ENCODE data around the gene MAFG.

DNA sequence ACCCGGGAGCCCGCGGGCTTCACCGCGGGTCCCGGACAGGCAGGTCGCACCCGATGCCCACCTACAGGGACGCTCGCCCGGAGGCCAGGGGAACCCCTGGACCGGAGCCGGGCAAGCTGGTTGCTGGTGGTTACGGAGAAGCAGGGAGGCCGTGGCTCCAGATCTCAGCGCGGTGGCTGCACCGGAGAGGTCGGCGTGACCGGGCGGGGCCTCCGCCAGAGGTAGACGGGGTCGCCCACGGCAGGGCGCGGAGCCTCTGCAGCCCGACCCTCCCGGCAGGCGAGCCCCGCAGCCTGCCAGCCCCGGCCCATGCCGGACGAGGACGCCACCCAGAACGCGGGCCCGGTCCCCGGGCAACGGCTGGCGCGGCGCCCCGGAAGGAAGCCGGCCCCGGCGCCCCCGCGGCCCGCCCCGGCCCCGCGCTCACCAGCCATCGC is 16.7 kb downstream of the MAFG start:
- no peak for TF ChIP-seq ZNF324 (tag by site-specific recombination; IDR thresholded peaks at IDR 0.05)
- TF ChIP-seq, protein P1, sequence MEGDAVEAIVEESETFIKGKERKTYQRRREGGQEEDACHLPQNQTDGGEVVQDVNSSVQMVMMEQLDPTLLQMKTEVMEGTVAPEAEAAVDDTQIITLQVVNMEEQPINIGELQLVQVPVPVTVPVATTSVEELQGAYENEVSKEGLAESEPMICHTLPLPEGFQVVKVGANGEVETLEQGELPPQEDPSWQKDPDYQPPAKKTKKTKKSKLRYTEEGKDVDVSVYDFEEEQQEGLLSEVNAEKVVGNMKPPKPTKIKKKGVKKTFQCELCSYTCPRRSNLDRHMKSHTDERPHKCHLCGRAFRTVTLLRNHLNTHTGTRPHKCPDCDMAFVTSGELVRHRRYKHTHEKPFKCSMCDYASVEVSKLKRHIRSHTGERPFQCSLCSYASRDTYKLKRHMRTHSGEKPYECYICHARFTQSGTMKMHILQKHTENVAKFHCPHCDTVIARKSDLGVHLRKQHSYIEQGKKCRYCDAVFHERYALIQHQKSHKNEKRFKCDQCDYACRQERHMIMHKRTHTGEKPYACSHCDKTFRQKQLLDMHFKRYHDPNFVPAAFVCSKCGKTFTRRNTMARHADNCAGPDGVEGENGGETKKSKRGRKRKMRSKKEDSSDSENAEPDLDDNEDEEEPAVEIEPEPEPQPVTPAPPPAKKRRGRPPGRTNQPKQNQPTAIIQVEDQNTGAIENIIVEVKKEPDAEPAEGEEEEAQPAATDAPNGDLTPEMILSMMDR (tag by site-specific recombination; IDR thresholded peaks at IDR 0.05), result no peak
- TF ChIP-seq, protein P2, sequence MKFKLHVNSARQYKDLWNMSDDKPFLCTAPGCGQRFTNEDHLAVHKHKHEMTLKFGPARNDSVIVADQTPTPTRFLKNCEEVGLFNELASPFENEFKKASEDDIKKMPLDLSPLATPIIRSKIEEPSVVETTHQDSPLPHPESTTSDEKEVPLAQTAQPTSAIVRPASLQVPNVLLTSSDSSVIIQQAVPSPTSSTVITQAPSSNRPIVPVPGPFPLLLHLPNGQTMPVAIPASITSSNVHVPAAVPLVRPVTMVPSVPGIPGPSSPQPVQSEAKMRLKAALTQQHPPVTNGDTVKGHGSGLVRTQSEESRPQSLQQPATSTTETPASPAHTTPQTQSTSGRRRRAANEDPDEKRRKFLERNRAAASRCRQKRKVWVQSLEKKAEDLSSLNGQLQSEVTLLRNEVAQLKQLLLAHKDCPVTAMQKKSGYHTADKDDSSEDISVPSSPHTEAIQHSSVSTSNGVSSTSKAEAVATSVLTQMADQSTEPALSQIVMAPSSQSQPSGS (tag by site-specific recombination; IDR thresholded peaks at IDR 0.05; ENCODE audit: low read depth), result no peak
- no peak for TF ChIP-seq ZNF830 (tag by site-specific recombination; IDR thresholded peaks at IDR 0.05; ENCODE audit: low read depth)
- no peak for TF ChIP-seq ZNF558 (tag by site-specific recombination; IDR thresholded peaks at IDR 0.05)
- no peak for TF ChIP-seq YY1 (tag by site-specific recombination; IDR thresholded peaks at IDR 0.05)
- TF ChIP-seq, protein P3, sequence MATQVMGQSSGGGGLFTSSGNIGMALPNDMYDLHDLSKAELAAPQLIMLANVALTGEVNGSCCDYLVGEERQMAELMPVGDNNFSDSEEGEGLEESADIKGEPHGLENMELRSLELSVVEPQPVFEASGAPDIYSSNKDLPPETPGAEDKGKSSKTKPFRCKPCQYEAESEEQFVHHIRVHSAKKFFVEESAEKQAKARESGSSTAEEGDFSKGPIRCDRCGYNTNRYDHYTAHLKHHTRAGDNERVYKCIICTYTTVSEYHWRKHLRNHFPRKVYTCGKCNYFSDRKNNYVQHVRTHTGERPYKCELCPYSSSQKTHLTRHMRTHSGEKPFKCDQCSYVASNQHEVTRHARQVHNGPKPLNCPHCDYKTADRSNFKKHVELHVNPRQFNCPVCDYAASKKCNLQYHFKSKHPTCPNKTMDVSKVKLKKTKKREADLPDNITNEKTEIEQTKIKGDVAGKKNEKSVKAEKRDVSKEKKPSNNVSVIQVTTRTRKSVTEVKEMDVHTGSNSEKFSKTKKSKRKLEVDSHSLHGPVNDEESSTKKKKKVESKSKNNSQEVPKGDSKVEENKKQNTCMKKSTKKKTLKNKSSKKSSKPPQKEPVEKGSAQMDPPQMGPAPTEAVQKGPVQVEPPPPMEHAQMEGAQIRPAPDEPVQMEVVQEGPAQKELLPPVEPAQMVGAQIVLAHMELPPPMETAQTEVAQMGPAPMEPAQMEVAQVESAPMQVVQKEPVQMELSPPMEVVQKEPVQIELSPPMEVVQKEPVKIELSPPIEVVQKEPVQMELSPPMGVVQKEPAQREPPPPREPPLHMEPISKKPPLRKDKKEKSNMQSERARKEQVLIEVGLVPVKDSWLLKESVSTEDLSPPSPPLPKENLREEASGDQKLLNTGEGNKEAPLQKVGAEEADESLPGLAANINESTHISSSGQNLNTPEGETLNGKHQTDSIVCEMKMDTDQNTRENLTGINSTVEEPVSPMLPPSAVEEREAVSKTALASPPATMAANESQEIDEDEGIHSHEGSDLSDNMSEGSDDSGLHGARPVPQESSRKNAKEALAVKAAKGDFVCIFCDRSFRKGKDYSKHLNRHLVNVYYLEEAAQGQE (tag by site-specific recombination; IDR thresholded peaks at IDR 0.05), result no peak
- TF ChIP-seq ZBTB1 (tag by site-specific recombination; IDR thresholded peaks at IDR 0.05), result no peak
- TF ChIP-seq ZNF777 (tag by site-specific recombination; IDR thresholded peaks at IDR 0.05; ENCODE audit: borderline replicate concordance), result no peak
- no peak for TF ChIP-seq ZNF274 (IDR thresholded peaks at IDR 0.05; ENCODE audit: low read length)
- TF ChIP-seq ZNF274 (tag by site-specific recombination; IDR thresholded peaks at IDR 0.05; ENCODE audit: borderline replicate concordance), result no peak
- no peak for TF ChIP-seq ZNF10 (tag by site-specific recombination; IDR thresholded peaks at IDR 0.05)
- TF ChIP-seq, protein P4, sequence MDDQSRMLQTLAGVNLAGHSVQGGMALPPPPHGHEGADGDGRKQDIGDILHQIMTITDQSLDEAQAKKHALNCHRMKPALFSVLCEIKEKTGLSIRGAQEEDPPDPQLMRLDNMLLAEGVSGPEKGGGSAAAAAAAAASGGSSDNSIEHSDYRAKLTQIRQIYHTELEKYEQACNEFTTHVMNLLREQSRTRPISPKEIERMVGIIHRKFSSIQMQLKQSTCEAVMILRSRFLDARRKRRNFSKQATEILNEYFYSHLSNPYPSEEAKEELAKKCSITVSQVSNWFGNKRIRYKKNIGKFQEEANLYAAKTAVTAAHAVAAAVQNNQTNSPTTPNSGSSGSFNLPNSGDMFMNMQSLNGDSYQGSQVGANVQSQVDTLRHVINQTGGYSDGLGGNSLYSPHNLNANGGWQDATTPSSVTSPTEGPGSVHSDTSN (CRISPR knock-in tag; IDR thresholded peaks at IDR 0.05), result no peak
- TF ChIP-seq ZNF223 (tag by site-specific recombination; IDR thresholded peaks at IDR 0.05), result no peak
- TF ChIP-seq, protein P5, sequence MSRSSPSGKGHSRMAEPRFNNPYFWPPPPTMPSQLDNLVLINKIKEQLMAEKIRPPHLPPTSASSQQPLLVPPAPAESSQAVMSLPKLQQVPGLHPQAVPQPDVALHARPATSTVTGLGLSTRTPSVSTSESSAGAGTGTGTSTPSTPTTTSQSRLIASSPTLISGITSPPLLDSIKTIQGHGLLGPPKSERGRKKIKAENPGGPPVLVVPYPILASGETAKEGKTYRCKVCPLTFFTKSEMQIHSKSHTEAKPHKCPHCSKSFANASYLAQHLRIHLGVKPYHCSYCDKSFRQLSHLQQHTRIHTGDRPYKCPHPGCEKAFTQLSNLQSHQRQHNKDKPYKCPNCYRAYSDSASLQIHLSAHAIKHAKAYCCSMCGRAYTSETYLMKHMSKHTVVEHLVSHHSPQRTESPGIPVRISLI (tag by site-specific recombination; IDR thresholded peaks at IDR 0.05), result no peak
